Neural cell (in vitro differentiated cells): ENCODE results near the gene TSHR. TPM values are rescaled to one million over a fixed set of nuclear protein-coding genes. Genes with fewer than 3 reads are reported as not detected.
A peak's percentile ranks its signal among the peaks of the same experiment; 100 is the strongest.

Experiments
- H2AFZ ChIP-seq: fragments of 200-600, 300-800 bp; sonication (generic), shearing (Covaris generic); 2 replicates; pipeline ENCODE4 v1.6.0; 2014; ENCODE audit warnings: low read depth, mild to moderate bottlenecking, antibody characterized with exemption, low read length, moderate library complexity
- H3F3A ChIP-seq: fragments of 200-600 bp; shearing (Covaris generic); 2 replicates; pipeline ENCODE4 v1.6.1; 2016; ENCODE audit warnings: mild to moderate bottlenecking, moderate library complexity, mixed read lengths, antibody characterized with exemption, low read length; ENCODE audit not compliant: insufficient read depth, poor library complexity, severe bottlenecking
- H3K27ac ChIP-seq: fragments of 200-600, 300-800 bp; sonication (generic), shearing (Covaris generic); 2 replicates; pipeline ENCODE4 v1.5.1; 2014; ENCODE audit warnings: mild to moderate bottlenecking, low read length, moderate library complexity
- H3K27me3 ChIP-seq: fragments of 300-800, 200-600 bp; sonication (generic), shearing (Covaris generic); 2 replicates; pipeline ENCODE4 v1.6.0; 2014; ENCODE audit warnings: mild to moderate bottlenecking, low read depth, low read length, moderate library complexity; ENCODE audit not compliant: insufficient read depth
- H3K36me3 ChIP-seq: fragments of 300-800, 200-600 bp; sonication (generic), shearing (Covaris generic); 2 replicates; pipeline ENCODE4 v1.5.1; 2014; ENCODE audit warnings: mild to moderate bottlenecking, antibody characterized with exemption, low read length, moderate library complexity; ENCODE audit not compliant: insufficient read depth
- H3K4me2 ChIP-seq: fragments of 300-800, 200-600 bp; sonication (generic), shearing (Covaris generic); 2 replicates; pipeline ENCODE4 v1.6.0; 2014; ENCODE audit warnings: mild to moderate bottlenecking, low read length
- H3K4me3 ChIP-seq: fragments of 300-800, 200-600 bp; sonication (generic), shearing (Covaris generic); 2 replicates; pipeline ENCODE4 v1.5.1; 2014; ENCODE audit warnings: mild to moderate bottlenecking, low read length, moderate library complexity
- H3K79me2 ChIP-seq: fragments of 200-600 bp; shearing (Covaris generic); replicated peaks from 2 replicates; pipeline ENCODE4 v1.6.0; 2014; ENCODE audit warnings: mild to moderate bottlenecking, low read length, moderate library complexity; ENCODE audit not compliant: insufficient read depth
- H3K9ac ChIP-seq: fragments of 300-800, 200-600 bp; sonication (generic), shearing (Covaris generic); 2 replicates; pipeline ENCODE4 v1.6.1; 2016; ENCODE audit warnings: mild to moderate bottlenecking, low read length, mixed read lengths
- H3K9me2 ChIP-seq: fragments of 200-600 bp; shearing (Covaris generic); 2 replicates; pipeline ENCODE4 v1.6.1; 2016; ENCODE audit warnings: mild to moderate bottlenecking, low read length, mixed read lengths; ENCODE audit not compliant: insufficient read depth
- H3K9me3 ChIP-seq: fragments of 200-600, 300-800 bp; sonication (generic), shearing (Covaris generic); 2 replicates; pipeline ENCODE4 v1.6.1; 2016; ENCODE audit warnings: mild to moderate bottlenecking, mixed run types, low read length, moderate library complexity, mixed read lengths
- H4K20me1 ChIP-seq: fragments of 200-600 bp; shearing (Covaris generic); 2 replicates; pipeline ENCODE4 v1.6.1; 2016; ENCODE audit warnings: mild to moderate bottlenecking, mixed run types; ENCODE audit not compliant: insufficient read depth
- EP300 ChIP-seq: fragments of 450-650 bp; conservative IDR thresholded peaks from 2 replicates; pipeline ENCODE4 v1.6.1; 2014; ENCODE audit warnings: antibody characterized with exemption, mild to moderate bottlenecking, moderate library complexity; ENCODE audit not compliant: poor library complexity, severe bottlenecking
- EZH2 ChIP-seq: fragments of 200-600, 300-800 bp; shearing (Covaris generic), sonication (generic); IDR thresholded peaks from 2 replicates; pipeline ENCODE4 v1.6.1; 2014; ENCODE audit warnings: antibody characterized with exemption, low read length, borderline replicate concordance, mild to moderate bottlenecking; ENCODE audit not compliant: insufficient read depth, poor library complexity, severe bottlenecking
- MXI1 ChIP-seq: fragments of 450-650 bp; conservative IDR thresholded peaks from 2 replicates; pipeline ENCODE4 v1.6.1; 2014; ENCODE audit warnings: antibody characterized with exemption, mild to moderate bottlenecking; ENCODE audit not compliant: poor library complexity, severe bottlenecking
- POLR2AphosphoS5 ChIP-seq: IDR thresholded peaks from 2 replicates; pipeline ENCODE4 v1.6.1; 2012
- RAD21 ChIP-seq: fragments of 450-650 bp; conservative IDR thresholded peaks from 2 replicates; pipeline ENCODE4 v1.6.1; 2014; ENCODE audit warnings: antibody characterized with exemption, mild to moderate bottlenecking, moderate library complexity
- REST ChIP-seq: IDR thresholded peaks from 2 replicates; pipeline ENCODE4 v1.6.1; 2012; ENCODE audit warnings: borderline replicate concordance
- SMC3 ChIP-seq: fragments of 450-650 bp; conservative IDR thresholded peaks from 2 replicates; pipeline ENCODE4 v1.6.1; 2014; ENCODE audit warnings: antibody characterized with exemption, mild to moderate bottlenecking, moderate library complexity; ENCODE audit not compliant: poor library complexity
- TAF1 ChIP-seq: IDR thresholded peaks from 2 replicates; pipeline ENCODE4 v1.6.1; 2012; ENCODE audit warnings: low read depth
- polyA plus RNA-seq: library from polyadenylated mRNA; depleted of rRNA; stranded (reverse); fragments of >200 nt; gene quantifications from 2 replicates; pipeline ENCODE4 v1.2.3, GENCODE V29; 2014
- TF ChIP-seq, protein P1 (sequence below): fragments of 450-650 bp; IDR thresholded peaks from 2 replicates; pipeline ENCODE4 v1.5.1; 2014; ENCODE audit warnings: antibody characterized with exemption, mild to moderate bottlenecking, moderate library complexity; ENCODE audit not compliant: poor library complexity, severe bottlenecking

TSHR gene
- polyA plus RNA-seq, 1 donor from 2014 or later, result not detected

GRCh38 chr14:80982711-80983110 lies 27.3 kb downstream of the TSHR start:
- Histone ChIP-seq H2AFZ (no peak overlapping the region), H3K9me2 (no peaks in the 10 kb centered on the region), H3K36me3 (no peaks in the 10 kb centered on the region), H3K9me3 (no peaks in the 10 kb centered on the region), H4K20me1 (no peaks in the 10 kb centered on the region), H3K27ac (no peak overlapping the region), H3K9ac (no peak overlapping the region), H3F3A (no peaks in the 10 kb centered on the region), H3K4me2 (no peak overlapping the region), H3K27me3 (no peaks in the 10 kb centered on the region), H3K79me2 (no peaks in the 10 kb centered on the region), H3K4me3 (no peak overlapping the region)
- TF ChIP-seq EZH2 (no peak), SMC3 (no peak)

DNA sequence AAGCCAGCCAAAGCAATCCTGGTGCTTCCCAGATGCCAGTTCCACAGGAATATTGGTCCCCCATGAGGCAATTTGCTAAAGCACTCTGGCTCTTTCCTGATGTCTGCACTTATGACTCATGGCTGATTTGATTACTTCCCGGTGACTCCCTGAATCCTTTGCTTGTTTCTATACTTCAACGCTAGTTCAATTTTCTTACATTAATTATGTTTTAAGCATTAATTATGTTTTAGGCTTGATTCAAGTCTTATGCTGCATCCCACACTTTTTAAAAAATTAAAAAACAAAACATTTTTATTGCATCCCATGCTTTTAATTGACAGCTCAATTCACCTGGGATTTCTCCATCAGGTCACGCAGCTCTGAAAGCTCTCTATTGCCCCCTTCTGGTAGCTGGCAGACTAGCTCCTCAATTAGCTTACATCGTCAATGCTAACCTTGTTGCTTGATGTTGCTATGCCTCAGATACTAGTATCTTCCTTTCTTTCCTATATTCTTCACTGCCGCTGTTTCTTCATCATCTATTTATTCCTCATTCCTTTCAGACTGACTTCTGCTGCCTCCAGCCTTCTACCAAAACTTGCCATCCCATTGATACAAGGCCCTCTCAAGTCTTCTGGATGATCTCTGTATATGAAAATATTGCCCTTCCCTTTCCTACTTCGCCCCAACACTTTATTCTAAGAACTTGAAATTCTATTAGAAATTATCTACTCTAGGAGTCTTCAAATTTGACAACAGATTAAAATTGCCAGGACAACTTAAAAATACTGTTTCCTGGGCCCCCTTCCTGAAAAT lies 32.0 kb downstream of the TSHR start:
- no peaks in the 10 kb centered on the region for H3K36me3 ChIP-seq
- H3K9me2 ChIP-seq, result no peaks in the 10 kb centered on the region
- no peak overlapping the region for H2AFZ ChIP-seq
- no peaks in the 10 kb centered on the region for H3K79me2 ChIP-seq
- no peaks in the 10 kb centered on the region for H3K9me3 ChIP-seq
- no peaks in the 10 kb centered on the region for H3F3A ChIP-seq
- no peaks in the 10 kb centered on the region for H3K27me3 ChIP-seq
- no peak overlapping the region for H3K9ac ChIP-seq
- no peak overlapping the region for H3K4me2 ChIP-seq
- H4K20me1 ChIP-seq, result no peaks in the 10 kb centered on the region
- TF ChIP-seq MXI1, result no peak
- TF ChIP-seq RAD21, result peak; percentile 72
- TF ChIP-seq EP300, result no peak
- TF ChIP-seq POLR2AphosphoS5, result peak; percentile 34
- no peak for TF ChIP-seq TAF1
- no peak for TF ChIP-seq EZH2
- TF ChIP-seq, protein P1, sequence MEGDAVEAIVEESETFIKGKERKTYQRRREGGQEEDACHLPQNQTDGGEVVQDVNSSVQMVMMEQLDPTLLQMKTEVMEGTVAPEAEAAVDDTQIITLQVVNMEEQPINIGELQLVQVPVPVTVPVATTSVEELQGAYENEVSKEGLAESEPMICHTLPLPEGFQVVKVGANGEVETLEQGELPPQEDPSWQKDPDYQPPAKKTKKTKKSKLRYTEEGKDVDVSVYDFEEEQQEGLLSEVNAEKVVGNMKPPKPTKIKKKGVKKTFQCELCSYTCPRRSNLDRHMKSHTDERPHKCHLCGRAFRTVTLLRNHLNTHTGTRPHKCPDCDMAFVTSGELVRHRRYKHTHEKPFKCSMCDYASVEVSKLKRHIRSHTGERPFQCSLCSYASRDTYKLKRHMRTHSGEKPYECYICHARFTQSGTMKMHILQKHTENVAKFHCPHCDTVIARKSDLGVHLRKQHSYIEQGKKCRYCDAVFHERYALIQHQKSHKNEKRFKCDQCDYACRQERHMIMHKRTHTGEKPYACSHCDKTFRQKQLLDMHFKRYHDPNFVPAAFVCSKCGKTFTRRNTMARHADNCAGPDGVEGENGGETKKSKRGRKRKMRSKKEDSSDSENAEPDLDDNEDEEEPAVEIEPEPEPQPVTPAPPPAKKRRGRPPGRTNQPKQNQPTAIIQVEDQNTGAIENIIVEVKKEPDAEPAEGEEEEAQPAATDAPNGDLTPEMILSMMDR, result peak; percentile 84
- peak; percentile 74 for TF ChIP-seq SMC3
- TF ChIP-seq REST, result peak; percentile 99
- H3K4me3 ChIP-seq, result no peak overlapping the region
- H3K27ac ChIP-seq, result no peak overlapping the region
